Progenitor cell of endocrine pancreas (in vitro differentiated cells): ENCODE data around the gene RNASE8. TPM values are rescaled to one million over a fixed set of nuclear protein-coding genes. Genes with fewer than 3 reads are reported as not detected.
A peak's percentile ranks its signal among the peaks of the same experiment; 100 is the strongest.

Experiments
- DNase-seq: peaks from one replicate; pipeline ENCODE4 v3.0.0; 2021; ENCODE audit warnings: low spot score; ENCODE audit not compliant: unreplicated experiment
- H3K27ac Mint-ChIP-seq: 2 replicates; pipeline ENCODE4 v1.8.0; 2021; ENCODE audit warnings: mild to moderate bottlenecking, moderate library complexity, mixed read lengths
- H3K27me3 Mint-ChIP-seq: 2 replicates; pipeline ENCODE4 v1.8.0; 2021; ENCODE audit warnings: mixed read lengths
- H3K36me3 Mint-ChIP-seq: 2 replicates; pipeline ENCODE4 v1.8.0; 2022; ENCODE audit warnings: mixed read lengths; ENCODE audit not compliant: insufficient read depth
- H3K4me1 Mint-ChIP-seq: 2 replicates; pipeline ENCODE4 v1.8.0; 2021; ENCODE audit warnings: low read depth, mixed read lengths
- H3K4me3 Mint-ChIP-seq: 2 replicates; pipeline ENCODE4 v1.8.0; 2021; ENCODE audit warnings: low read depth, mild to moderate bottlenecking, moderate library complexity, mixed read lengths
- H3K9me3 Mint-ChIP-seq: 2 replicates; pipeline ENCODE4 v1.8.0; 2021; ENCODE audit warnings: low read depth, mixed read lengths
- CTCF ChIP-seq: fragments of 200-600 bp; sonication (generic); IDR thresholded peaks from one replicate; pipeline ENCODE4 v1.5.0; 2021; ENCODE audit warnings: antibody characterized with exemption, mild to moderate bottlenecking; ENCODE audit not compliant: unreplicated experiment
- total RNA-seq: library from RNA; stranded (reverse); gene quantifications from 2 replicates; pipeline ENCODE4 v1.2.1, GENCODE V29; 2021

The RNASE8 gene
- total RNA-seq, 1 donor from 2014 or later, result not detected

- Mint-ChIP-seq H3K9me3 (no peaks in the 10 kb centered on the region), H3K4me3 (peak overlapping the region; percentile 78), H3K27ac (no peak overlapping the region), H3K36me3 (no peaks in the 10 kb centered on the region), H3K27me3 (no peaks in the 10 kb centered on the region), H3K4me1 (peaks cover 50% of the 10 kb centered on the region)
- TF ChIP-seq CTCF, result no peak
- no peak for DNase-seq
These were observed 44.3 kb downstream of the RNASE8 start for GRCh38 chr14:21101802-21102413.

DNA sequence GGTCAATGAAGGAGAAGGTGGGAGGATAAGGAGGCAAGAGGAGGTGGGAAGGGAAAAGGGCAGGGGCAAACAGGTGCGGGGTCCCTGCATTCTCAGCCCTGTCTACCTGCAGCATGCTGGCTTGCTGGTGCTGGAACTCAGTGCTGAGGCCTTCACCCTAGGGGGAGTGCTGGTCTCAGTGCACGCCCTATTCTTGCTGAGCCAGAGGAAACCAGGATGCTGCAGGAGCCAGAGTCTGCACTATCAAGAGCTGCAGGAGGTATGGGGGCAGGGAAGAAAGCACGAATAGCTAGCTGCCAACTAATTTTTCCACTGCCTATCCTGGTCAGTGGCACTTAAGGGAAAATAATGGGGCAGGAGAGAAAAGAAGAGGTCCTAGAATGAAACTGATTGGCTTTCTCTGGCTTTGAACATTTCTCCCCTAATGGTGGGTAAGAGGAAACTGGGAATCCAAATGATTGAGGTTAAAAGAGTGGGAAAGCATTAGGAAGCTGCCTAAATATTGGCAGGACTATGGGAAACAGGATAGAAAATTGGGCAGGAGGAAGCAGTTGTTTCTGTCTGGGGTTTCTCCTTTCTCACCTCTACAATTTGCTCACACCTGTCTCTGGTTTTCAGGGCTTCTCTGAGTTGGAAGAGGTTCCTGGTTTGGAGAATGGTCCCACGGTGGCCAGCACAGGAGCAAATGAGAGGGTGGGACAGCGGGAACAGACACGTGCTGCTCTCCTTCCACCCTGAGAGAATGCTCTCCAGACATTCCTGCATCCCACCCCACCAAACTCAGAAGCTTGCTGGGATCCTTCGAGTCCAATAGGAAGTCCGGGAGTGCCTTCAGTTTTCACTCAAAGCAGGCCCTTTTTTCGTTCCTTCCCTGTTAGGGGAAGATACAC lies 45.1 kb downstream of the RNASE8 start:
- no peak for DNase-seq
- Mint-ChIP-seq H3K4me3 (peak overlapping the region; percentile 78), H3K36me3 (no peaks in the 10 kb centered on the region), H3K27ac (no peak overlapping the region), H3K9me3 (no peaks in the 10 kb centered on the region), H3K27me3 (no peaks in the 10 kb centered on the region), H3K4me1 (peaks cover 46% of the 10 kb centered on the region)
- no peak for TF ChIP-seq CTCF

GRCh38 chr14:21103411-21103709 lies 45.7 kb downstream of the RNASE8 start:
- DNase-seq, result no peak
- Mint-ChIP-seq H3K4me3 (peak overlapping the region; percentile 78), H3K4me1 (peaks cover 46% of the 10 kb centered on the region), H3K27ac (peak overlapping the region; percentile 94), H3K36me3 (no peaks in the 10 kb centered on the region), H3K9me3 (no peaks in the 10 kb centered on the region), H3K27me3 (no peaks in the 10 kb centered on the region)
- TF ChIP-seq CTCF, result no peak

- H3K4me1 Mint-ChIP-seq, result peaks cover 45% of the 10 kb centered on the region
- H3K4me3 Mint-ChIP-seq, result peak overlapping the region; percentile 78
- H3K9me3 Mint-ChIP-seq, result no peaks in the 10 kb centered on the region
- no peaks in the 10 kb centered on the region for H3K27me3 Mint-ChIP-seq
- TF ChIP-seq CTCF, result peak; percentile 81
- no peaks in the 10 kb centered on the region for H3K36me3 Mint-ChIP-seq
- peak overlapping the region; percentile 94 for H3K27ac Mint-ChIP-seq
- peak; percentile 91 for DNase-seq
These were observed 46.3 kb downstream of the RNASE8 start for GRCh38 chr14:21103710-21104447.

DNA sequence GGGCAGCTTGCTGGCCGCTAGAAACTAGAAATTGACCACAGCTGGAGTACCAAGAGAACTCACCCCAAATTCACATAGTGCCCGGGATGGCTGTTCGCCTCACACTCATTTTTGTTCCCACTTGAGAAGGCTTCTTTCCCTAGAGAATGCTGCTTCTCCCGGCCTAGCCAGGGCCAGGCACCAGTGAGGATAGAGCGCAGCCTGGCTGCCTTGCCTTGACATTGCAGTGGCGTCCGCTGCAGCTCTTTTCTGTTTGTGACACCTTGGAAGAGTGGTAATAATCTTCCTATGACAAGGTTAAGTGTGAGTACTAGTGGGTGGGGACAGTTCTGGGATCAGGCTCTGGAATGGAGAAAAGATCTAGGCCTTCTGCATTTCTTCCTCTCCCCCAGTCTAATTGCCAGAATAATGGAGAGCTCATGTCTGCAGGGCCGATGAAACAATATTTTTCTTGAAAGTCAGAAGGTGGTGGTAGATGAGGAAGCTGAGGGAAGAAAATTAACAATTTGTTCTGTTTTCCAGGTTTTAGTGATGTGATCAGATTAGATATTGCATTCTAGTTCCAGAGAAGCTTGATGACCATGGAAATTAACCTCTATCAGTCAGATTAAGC lies 46.9 kb downstream of the RNASE8 start:
- Mint-ChIP-seq H3K36me3 (no peaks in the 10 kb centered on the region), H3K27ac (peak overlapping the region; percentile 94), H3K9me3 (no peaks in the 10 kb centered on the region), H3K4me1 (peaks cover 38% of the 10 kb centered on the region), H3K27me3 (no peaks in the 10 kb centered on the region), H3K4me3 (peak overlapping the region; percentile 78)
- peak; percentile 84 for TF ChIP-seq CTCF
- no peak for DNase-seq
